ENCODE measurements around the gene COL2A1.

The COL2A1 gene

GRCh38 chr12:47997321-47997720 is 7.0 kb downstream of the COL2A1 start:
- Histone ChIP-seq H3K9me3 (ENCODE audit: insufficient read depth, low read length) (no peaks in the 10 kb centered on the region), H3K79me2 (ENCODE audit: insufficient read depth, low read length) (no peaks in the 10 kb centered on the region), H3K27ac (ENCODE audit: low read depth, low read length) (no peak overlapping the region), H3K4me2 (ENCODE audit: low read depth, low read length, poor library complexity, severe bottlenecking) (no peak overlapping the region), H3K9me2 (replicated peaks; ENCODE audit: insufficient read depth, low read length) (no peaks in the 10 kb centered on the region), H3K9ac (ENCODE audit: low read length) (no peak overlapping the region), H2AFZ (ENCODE audit: low read depth, low read length, severe bottlenecking) (no peak overlapping the region), H3F3A (ENCODE audit: insufficient read depth) (no peaks in the 10 kb centered on the region), H4K20me1 (ENCODE audit: low read depth, low read length) (no peaks in the 10 kb centered on the region), H3K36me3 (ENCODE audit: low read length) (no peaks in the 10 kb centered on the region), H3K27me3 (ENCODE audit: low read length) (no peaks in the 10 kb centered on the region), H3K4me3 (ENCODE audit: insufficient read depth, low read length, poor library complexity, severe bottlenecking) (no peak overlapping the region)
- TF ChIP-seq EZH2phosphoT487 (conservative IDR thresholded peaks at IDR 0.05; ENCODE audit: low read length) (no peak), CTCF (IDR thresholded peaks at IDR 0.05; ENCODE audit: insufficient read depth, low read length, poor library complexity, severe bottlenecking) (no peak)

GRCh38 chr12:47995981-47996401 is 8.3 kb downstream of the COL2A1 start:
- H2AFZ ChIP-seq (ENCODE audit: low read depth, low read length, severe bottlenecking): no peak overlapping the region
- H3K36me3 ChIP-seq (ENCODE audit: low read length): no peaks in the 10 kb centered on the region
- H3K27ac ChIP-seq (ENCODE audit: low read depth, low read length): no peak overlapping the region
- no peaks in the 10 kb centered on the region for H3K27me3 ChIP-seq (ENCODE audit: low read length)
- no peaks in the 10 kb centered on the region for H4K20me1 ChIP-seq (ENCODE audit: low read depth, low read length)
- no peak overlapping the region for H3K4me2 ChIP-seq (ENCODE audit: low read depth, low read length, poor library complexity, severe bottlenecking)
- no peaks in the 10 kb centered on the region for H3K9me3 ChIP-seq (ENCODE audit: insufficient read depth, low read length)
- H3K4me3 ChIP-seq (ENCODE audit: insufficient read depth, low read length, poor library complexity, severe bottlenecking): no peak overlapping the region
- no peaks in the 10 kb centered on the region for H3F3A ChIP-seq (ENCODE audit: insufficient read depth)
- no peak overlapping the region for H3K9ac ChIP-seq (ENCODE audit: low read length)
- TF ChIP-seq EZH2phosphoT487 (conservative IDR thresholded peaks at IDR 0.05; ENCODE audit: low read length) (no peak), CTCF (IDR thresholded peaks at IDR 0.05; ENCODE audit: insufficient read depth, low read length, poor library complexity, severe bottlenecking) (no peak)
- H3K9me2 ChIP-seq (replicated peaks; ENCODE audit: insufficient read depth, low read length): no peaks in the 10 kb centered on the region
- no peaks in the 10 kb centered on the region for H3K79me2 ChIP-seq (ENCODE audit: insufficient read depth, low read length)

- H3K27me3 ChIP-seq (ENCODE audit: low read length): no peaks in the 10 kb centered on the region
- H4K20me1 ChIP-seq (ENCODE audit: low read depth, low read length): no peaks in the 10 kb centered on the region
- no peak overlapping the region for H3K4me2 ChIP-seq (ENCODE audit: low read depth, low read length, poor library complexity, severe bottlenecking)
- no peak overlapping the region for H3K9ac ChIP-seq (ENCODE audit: low read length)
- TF ChIP-seq CTCF (IDR thresholded peaks at IDR 0.05; ENCODE audit: insufficient read depth, low read length, poor library complexity, severe bottlenecking) (no peak), EZH2phosphoT487 (conservative IDR thresholded peaks at IDR 0.05; ENCODE audit: low read length) (no peak)
- H3K4me3 ChIP-seq (ENCODE audit: insufficient read depth, low read length, poor library complexity, severe bottlenecking): no peak overlapping the region
- no peak overlapping the region for H3K27ac ChIP-seq (ENCODE audit: low read depth, low read length)
- H3K9me3 ChIP-seq (ENCODE audit: insufficient read depth, low read length): no peaks in the 10 kb centered on the region
- H2AFZ ChIP-seq (ENCODE audit: low read depth, low read length, severe bottlenecking): no peak overlapping the region
- H3F3A ChIP-seq (ENCODE audit: insufficient read depth): no peaks in the 10 kb centered on the region
- H3K79me2 ChIP-seq (ENCODE audit: insufficient read depth, low read length): no peaks in the 10 kb centered on the region
- H3K9me2 ChIP-seq (replicated peaks; ENCODE audit: insufficient read depth, low read length): no peaks in the 10 kb centered on the region
- no peaks in the 10 kb centered on the region for H3K36me3 ChIP-seq (ENCODE audit: low read length)
Measured at GRCh38 chr12:47993491-47993890, 10.8 kb downstream of the COL2A1 start.
